ENCODE results near the gene S100A13.

DNA sequence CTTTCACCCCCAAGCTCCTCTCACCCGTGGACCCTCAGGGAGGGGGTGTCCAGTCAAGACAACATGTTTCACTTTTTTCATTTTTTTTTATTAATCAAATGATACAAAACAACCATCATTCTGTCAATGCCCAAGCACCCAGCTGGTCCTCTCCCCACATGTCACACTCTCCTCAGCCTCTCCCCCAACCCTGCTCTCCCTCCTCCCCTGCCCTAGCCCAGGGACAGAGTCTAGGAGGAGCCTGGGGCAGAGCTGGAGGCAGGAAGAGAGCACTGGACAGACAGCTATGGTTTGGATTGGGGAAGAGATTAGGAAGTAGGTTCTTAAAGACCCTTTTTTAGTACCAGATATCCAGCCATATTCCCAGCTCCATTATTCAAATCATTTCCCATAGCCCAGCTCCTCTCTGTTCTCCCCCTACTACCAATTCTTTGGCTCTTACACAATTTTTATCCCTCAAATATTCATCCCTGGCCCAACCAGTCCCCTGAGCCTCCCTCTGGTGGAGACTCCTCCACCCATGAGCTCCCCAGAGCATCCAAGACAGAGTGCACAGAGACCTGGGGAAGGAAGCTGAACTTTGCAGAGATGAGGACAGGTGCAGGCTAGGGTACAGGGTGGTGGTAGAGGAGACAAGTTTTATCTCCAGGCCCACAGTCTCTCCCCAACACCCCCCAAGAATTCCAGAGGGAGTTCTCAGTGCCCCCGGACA, 13.0 kb downstream of the S100A13 start:
- TF ChIP-seq, protein P1, sequence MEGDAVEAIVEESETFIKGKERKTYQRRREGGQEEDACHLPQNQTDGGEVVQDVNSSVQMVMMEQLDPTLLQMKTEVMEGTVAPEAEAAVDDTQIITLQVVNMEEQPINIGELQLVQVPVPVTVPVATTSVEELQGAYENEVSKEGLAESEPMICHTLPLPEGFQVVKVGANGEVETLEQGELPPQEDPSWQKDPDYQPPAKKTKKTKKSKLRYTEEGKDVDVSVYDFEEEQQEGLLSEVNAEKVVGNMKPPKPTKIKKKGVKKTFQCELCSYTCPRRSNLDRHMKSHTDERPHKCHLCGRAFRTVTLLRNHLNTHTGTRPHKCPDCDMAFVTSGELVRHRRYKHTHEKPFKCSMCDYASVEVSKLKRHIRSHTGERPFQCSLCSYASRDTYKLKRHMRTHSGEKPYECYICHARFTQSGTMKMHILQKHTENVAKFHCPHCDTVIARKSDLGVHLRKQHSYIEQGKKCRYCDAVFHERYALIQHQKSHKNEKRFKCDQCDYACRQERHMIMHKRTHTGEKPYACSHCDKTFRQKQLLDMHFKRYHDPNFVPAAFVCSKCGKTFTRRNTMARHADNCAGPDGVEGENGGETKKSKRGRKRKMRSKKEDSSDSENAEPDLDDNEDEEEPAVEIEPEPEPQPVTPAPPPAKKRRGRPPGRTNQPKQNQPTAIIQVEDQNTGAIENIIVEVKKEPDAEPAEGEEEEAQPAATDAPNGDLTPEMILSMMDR (IDR thresholded peaks at IDR 0.05; ENCODE audit: low read length): no peak
- TF ChIP-seq EZH2 (IDR thresholded peaks at IDR 0.05; ENCODE audit: borderline replicate concordance, low read length): no peak

Data from OCI-LY1 (cell line).